Astrocyte (in vitro differentiated cells and primary cell): ENCODE data around the gene REXO2. TPM values are rescaled to one million over a fixed set of nuclear protein-coding genes. Genes with fewer than 3 reads are reported as not detected.

ENCODE experiments used
- DNase-seq: peaks from one replicate; pipeline ENCODE4 v3.0.0-alpha.2; 2010; ENCODE audit warnings: low read depth
- FAIRE-seq: peaks from 2 replicates; lab custom pipeline; 2011; peaks lifted over from hg19 to GRCh38; lab: Jason Lieb, UNC
- H2AFZ ChIP-seq: 2 replicates; pipeline ENCODE4 v1.6.0; 2012; ENCODE audit warnings: low read depth, low read length, inconsistent platforms
- H3K27ac ChIP-seq: 2 replicates; pipeline ENCODE4 v1.5.1; 2011; ENCODE audit warnings: low read depth, low read length, inconsistent platforms
- H3K27me3 ChIP-seq: 2 replicates; pipeline ENCODE4 v1.6.0; 2011; ENCODE audit warnings: low read length, inconsistent platforms; ENCODE audit not compliant: insufficient read depth
- H3K36me3 ChIP-seq: 2 replicates; pipeline ENCODE4 v1.5.1; 2011; ENCODE audit warnings: low read length, inconsistent platforms; ENCODE audit not compliant: insufficient read depth
- H3K4me1 ChIP-seq: 2 replicates; pipeline ENCODE4 v1.5.1; 2011; ENCODE audit warnings: low read length, inconsistent platforms; ENCODE audit not compliant: insufficient read depth
- H3K4me2 ChIP-seq: 2 replicates; pipeline ENCODE4 v1.6.0; 2012; ENCODE audit warnings: low read length, inconsistent platforms
- H3K4me3 ChIP-seq: 2 replicates; pipeline ENCODE4 v1.5.1; 2011; ENCODE audit warnings: low read depth, mild to moderate bottlenecking, low read length, inconsistent platforms; ENCODE audit not compliant: insufficient read depth
- H3K79me2 ChIP-seq: 2 replicates; pipeline ENCODE4 v1.6.0; 2012; ENCODE audit warnings: mild to moderate bottlenecking, low read length, inconsistent platforms; ENCODE audit not compliant: insufficient read depth
- H3K9ac ChIP-seq: 2 replicates; pipeline ENCODE4 v1.6.0; 2012; ENCODE audit warnings: mild to moderate bottlenecking, low read length, inconsistent platforms
- H3K9me3 ChIP-seq: 2 replicates; pipeline ENCODE4 v1.5.1; 2012; ENCODE audit warnings: low read depth, mild to moderate bottlenecking, low read length, inconsistent platforms; ENCODE audit not compliant: insufficient read depth
- H4K20me1 ChIP-seq: 2 replicates; pipeline ENCODE4 v1.6.0; 2012; ENCODE audit warnings: low read length, inconsistent platforms; ENCODE audit not compliant: insufficient read depth
- H3K27ac Mint-ChIP-seq: one replicate; pipeline ENCODE4 v1.8.0; 2021; ENCODE audit warnings: mild to moderate bottlenecking, mixed read lengths; ENCODE audit not compliant: unreplicated experiment
- H3K27me3 Mint-ChIP-seq: one replicate; pipeline ENCODE4 v1.8.0; 2021; ENCODE audit warnings: low read depth, mixed read lengths; ENCODE audit not compliant: unreplicated experiment
- H3K36me3 Mint-ChIP-seq: one replicate; pipeline ENCODE4 v1.8.0; 2021; ENCODE audit warnings: low read depth, mixed read lengths; ENCODE audit not compliant: unreplicated experiment
- H3K4me1 Mint-ChIP-seq: one replicate; pipeline ENCODE4 v1.8.0; 2021; ENCODE audit warnings: low read depth, mixed read lengths; ENCODE audit not compliant: unreplicated experiment
- H3K4me3 Mint-ChIP-seq: one replicate; pipeline ENCODE4 v1.8.0; 2021; ENCODE audit warnings: mild to moderate bottlenecking, moderate library complexity, mixed read lengths; ENCODE audit not compliant: unreplicated experiment
- H3K9me3 Mint-ChIP-seq: one replicate; pipeline ENCODE4 v1.8.0; 2021; ENCODE audit warnings: mild to moderate bottlenecking, mixed read lengths; ENCODE audit not compliant: unreplicated experiment
- EZH2 ChIP-seq: IDR thresholded peaks from 2 replicates; pipeline ENCODE4 v1.6.1; 2012; ENCODE audit warnings: mild to moderate bottlenecking, low read length, inconsistent platforms; ENCODE audit not compliant: insufficient read depth
- total RNA-seq: library from RNA; stranded (reverse); gene quantifications from 2 replicates; pipeline ENCODE4 v1.2.1, GENCODE V29; 2021
- TF ChIP-seq, protein P1 (sequence below): IDR thresholded peaks from 2 replicates; pipeline ENCODE4 v1.5.1; 2011; ENCODE audit warnings: low read depth, mild to moderate bottlenecking, inconsistent platforms, low read length, moderate library complexity; ENCODE audit not compliant: insufficient read depth

The REXO2 gene
- total RNA-seq, 1 donor from 2014 or later = 181 TPM

DNA sequence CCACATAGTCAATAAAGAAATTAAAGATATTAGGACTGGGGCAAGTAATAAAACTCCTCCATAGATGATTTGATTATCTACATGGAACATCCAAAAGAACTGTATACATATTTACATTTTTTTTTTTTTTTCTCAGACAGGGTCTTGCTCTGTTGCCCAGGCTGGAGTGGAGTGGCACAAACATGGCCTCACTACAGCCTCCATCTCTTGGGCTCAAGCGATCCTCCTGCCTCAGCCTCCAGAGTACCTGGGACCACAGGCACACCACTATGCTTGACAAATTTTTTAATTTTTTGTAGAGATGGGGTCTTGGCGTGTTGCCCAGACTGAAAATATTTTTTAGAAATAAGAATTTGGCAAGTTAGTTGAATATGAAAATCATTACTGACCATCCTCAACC is 24.7 kb downstream of the REXO2 start:
- H3K4me3 ChIP-seq = no peak overlapping the region
- no peaks in the 10 kb centered on the region for H3K36me3 ChIP-seq
- no peak overlapping the region for H3K27ac Mint-ChIP-seq
- no peaks in the 10 kb centered on the region for H3K79me2 ChIP-seq
- no peaks in the 10 kb centered on the region for H4K20me1 ChIP-seq
- no peaks in the 10 kb centered on the region for H3K27me3 Mint-ChIP-seq
- FAIRE-seq = no peak
- H3K9me3 Mint-ChIP-seq = no peaks in the 10 kb centered on the region
- H3K27ac ChIP-seq = no peak overlapping the region
- H3K4me1 Mint-ChIP-seq = no peaks in the 10 kb centered on the region
- no peaks in the 10 kb centered on the region for H3K4me1 ChIP-seq
- H3K27me3 ChIP-seq = no peaks in the 10 kb centered on the region
- H3K9me3 ChIP-seq = no peaks in the 10 kb centered on the region
- no peak overlapping the region for H3K4me3 Mint-ChIP-seq
- no peak for DNase-seq
- H3K4me2 ChIP-seq = no peak overlapping the region
- H3K36me3 Mint-ChIP-seq = peaks cover 1% of the 10 kb centered on the region
- H3K9ac ChIP-seq = no peak overlapping the region
- no peak for TF ChIP-seq EZH2
- TF ChIP-seq, protein P1, sequence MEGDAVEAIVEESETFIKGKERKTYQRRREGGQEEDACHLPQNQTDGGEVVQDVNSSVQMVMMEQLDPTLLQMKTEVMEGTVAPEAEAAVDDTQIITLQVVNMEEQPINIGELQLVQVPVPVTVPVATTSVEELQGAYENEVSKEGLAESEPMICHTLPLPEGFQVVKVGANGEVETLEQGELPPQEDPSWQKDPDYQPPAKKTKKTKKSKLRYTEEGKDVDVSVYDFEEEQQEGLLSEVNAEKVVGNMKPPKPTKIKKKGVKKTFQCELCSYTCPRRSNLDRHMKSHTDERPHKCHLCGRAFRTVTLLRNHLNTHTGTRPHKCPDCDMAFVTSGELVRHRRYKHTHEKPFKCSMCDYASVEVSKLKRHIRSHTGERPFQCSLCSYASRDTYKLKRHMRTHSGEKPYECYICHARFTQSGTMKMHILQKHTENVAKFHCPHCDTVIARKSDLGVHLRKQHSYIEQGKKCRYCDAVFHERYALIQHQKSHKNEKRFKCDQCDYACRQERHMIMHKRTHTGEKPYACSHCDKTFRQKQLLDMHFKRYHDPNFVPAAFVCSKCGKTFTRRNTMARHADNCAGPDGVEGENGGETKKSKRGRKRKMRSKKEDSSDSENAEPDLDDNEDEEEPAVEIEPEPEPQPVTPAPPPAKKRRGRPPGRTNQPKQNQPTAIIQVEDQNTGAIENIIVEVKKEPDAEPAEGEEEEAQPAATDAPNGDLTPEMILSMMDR = no peak
- H2AFZ ChIP-seq = no peak overlapping the region

DNA sequence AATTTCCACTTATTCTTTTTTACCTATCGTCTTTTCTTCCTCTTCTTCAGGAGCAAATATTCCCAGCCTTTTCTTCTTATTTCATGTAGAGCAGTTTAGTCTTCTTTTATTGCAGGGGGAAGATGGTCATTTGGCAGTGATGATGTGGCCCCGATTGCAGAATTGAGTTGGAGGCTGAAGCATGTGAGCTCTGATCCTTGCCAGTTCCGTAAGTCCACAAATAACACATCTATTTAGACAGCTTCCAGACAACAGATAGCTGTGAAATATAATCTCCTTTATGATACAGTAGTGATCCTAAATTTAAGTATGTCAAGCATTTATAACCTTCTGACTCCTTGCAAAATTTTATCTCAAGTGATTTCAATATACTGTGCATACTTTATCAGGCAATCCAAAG is 27.5 kb downstream of the REXO2 start:
- no peaks in the 10 kb centered on the region for H3K27me3 Mint-ChIP-seq
- H3K9me3 Mint-ChIP-seq = peaks cover 2% of the 10 kb centered on the region
- no peak overlapping the region for H3K27ac Mint-ChIP-seq
- Histone ChIP-seq H3K4me2 (no peak overlapping the region), H3K79me2 (no peaks in the 10 kb centered on the region), H3K27ac (no peak overlapping the region), H3K9me3 (no peaks in the 10 kb centered on the region), H3K9ac (no peak overlapping the region), H4K20me1 (no peaks in the 10 kb centered on the region), H3K36me3 (no peaks in the 10 kb centered on the region), H2AFZ (no peak overlapping the region), H3K4me3 (no peak overlapping the region), H3K27me3 (no peaks in the 10 kb centered on the region), H3K4me1 (no peaks in the 10 kb centered on the region)
- no peaks in the 10 kb centered on the region for H3K4me1 Mint-ChIP-seq
- TF ChIP-seq, protein P1 = no peak
- no peak for TF ChIP-seq EZH2
- H3K36me3 Mint-ChIP-seq = peaks cover 11% of the 10 kb centered on the region
- FAIRE-seq = no peak
- no peak for DNase-seq
- no peak overlapping the region for H3K4me3 Mint-ChIP-seq

DNA sequence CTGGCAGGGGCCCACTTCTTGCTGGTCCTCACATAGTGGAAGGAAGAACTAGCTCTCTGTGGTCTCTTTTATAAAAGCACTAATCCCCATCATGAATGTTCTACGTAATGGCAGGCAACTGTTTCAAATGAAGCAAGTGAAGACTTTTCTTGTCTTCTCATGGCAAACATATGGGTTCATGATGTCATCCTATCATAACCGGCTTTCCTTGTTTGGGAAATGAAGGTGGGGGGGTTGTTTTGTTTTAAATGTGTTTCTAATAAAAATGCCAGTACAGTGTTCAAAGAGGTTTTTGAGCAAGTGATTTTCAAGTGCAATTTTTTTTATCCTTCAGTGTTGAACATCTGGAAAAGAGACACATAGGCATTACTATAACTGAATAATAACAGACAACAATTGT is 33.4 kb downstream of the REXO2 start:
- no peaks in the 10 kb centered on the region for H3K27me3 ChIP-seq
- H3K27ac ChIP-seq = no peak overlapping the region
- DNase-seq = no peak
- no peaks in the 10 kb centered on the region for H3K36me3 ChIP-seq
- H3K4me3 Mint-ChIP-seq = no peak overlapping the region
- H3K4me3 ChIP-seq = no peak overlapping the region
- H4K20me1 ChIP-seq = no peaks in the 10 kb centered on the region
- no peak overlapping the region for H2AFZ ChIP-seq
- no peak for TF ChIP-seq EZH2
- TF ChIP-seq, protein P1 = no peak
- no peaks in the 10 kb centered on the region for H3K4me1 Mint-ChIP-seq
- no peaks in the 10 kb centered on the region for H3K79me2 ChIP-seq
- FAIRE-seq = no peak
- no peaks in the 10 kb centered on the region for H3K4me1 ChIP-seq
- no peak overlapping the region for H3K9ac ChIP-seq
- no peak overlapping the region for H3K4me2 ChIP-seq
- H3K9me3 ChIP-seq = no peaks in the 10 kb centered on the region
- peaks cover 2% of the 10 kb centered on the region for H3K9me3 Mint-ChIP-seq
- peaks cover 11% of the 10 kb centered on the region for H3K36me3 Mint-ChIP-seq
- H3K27me3 Mint-ChIP-seq = no peaks in the 10 kb centered on the region
- H3K27ac Mint-ChIP-seq = no peak overlapping the region
